OCI-M1 (cell line): ENCODE measurements around the gene ME1.
"Not testable (repeated sequence)": the region's sequence is repeated elsewhere in the genome, so short reads cannot be mapped to it uniquely, and the experiment has no call there.

Experiments
- DNase-seq: peaks from one replicate; lab custom pipeline; 2025; lab: John Stamatoyannopoulos, UW

Gene ME1

GRCh38 chr6:83352424-83353061, 78.3 kb downstream of the ME1 start:
- DNase-seq = no peak

GRCh38 chr6:83343121-83343520, 87.7 kb downstream of the ME1 start:
- no peak for DNase-seq

- peak; percentile 41 for DNase-seq
Measured at GRCh38 chr6:83341765-83342164, 89.1 kb downstream of the ME1 start.

- not testable (repeated sequence) for DNase-seq
Measured at GRCh38 chr6:83333916-83334315, 96.9 kb downstream of the ME1 start.

- no peak for DNase-seq
Measured at GRCh38 chr6:83333500-83333899, 97.4 kb downstream of the ME1 start.

GRCh38 chr6:83314693-83315092, 116.2 kb downstream of the ME1 start:
- no peak for DNase-seq

- peak; percentile 46 for DNase-seq
Measured at GRCh38 chr6:83313882-83314281, 117.0 kb downstream of the ME1 start.

GRCh38 chr6:83311231-83311630, 119.6 kb downstream of the ME1 start:
- no peak for DNase-seq

GRCh38 chr6:83310046-83310445, 120.8 kb downstream of the ME1 start:
- DNase-seq = no peak

- no peak for DNase-seq
Measured at GRCh38 chr6:83309344-83309743, 121.5 kb downstream of the ME1 start.

- no peak for DNase-seq
Measured at GRCh38 chr6:83308833-83309232, 122.0 kb downstream of the ME1 start.

GRCh38 chr6:83307849-83308248, 123.0 kb downstream of the ME1 start:
- DNase-seq = no peak

GRCh38 chr6:83303426-83303825, 127.4 kb downstream of the ME1 start:
- DNase-seq = no peak

- DNase-seq = no peak
Measured at GRCh38 chr6:83294676-83295075, 136.2 kb downstream of the ME1 start.

GRCh38 chr6:83292900-83293843, 137.7 kb downstream of the ME1 start:
- DNase-seq = no peak

GRCh38 chr6:83287298-83287697, 143.6 kb downstream of the ME1 start:
- not testable (repeated sequence) for DNase-seq

- no peak for DNase-seq
Measured at GRCh38 chr6:83285917-83286316, 144.9 kb downstream of the ME1 start.

GRCh38 chr6:83273596-83273995, 157.3 kb downstream of the ME1 start:
- DNase-seq = no peak

- DNase-seq = no peak
Measured at GRCh38 chr6:83270971-83271719, 159.7 kb downstream of the ME1 start.

GRCh38 chr6:83265384-83265783, 165.5 kb downstream of the ME1 start:
- DNase-seq = no peak

- DNase-seq = no peak
Measured at GRCh38 chr6:83260577-83260976, 170.3 kb downstream of the ME1 start.

- no peak for DNase-seq
Measured at GRCh38 chr6:83258517-83258916, 172.3 kb downstream of the ME1 start.

GRCh38 chr6:83257791-83258190, 173.1 kb downstream of the ME1 start:
- DNase-seq = no peak
